Upper lobe of left lung (tissue), 6 donors: ENCODE data around the gene TMEM14A. TPM values are rescaled to one million over a fixed set of nuclear protein-coding genes. Genes with fewer than 3 reads are reported as not detected.

Experiments
- ATAC-seq, 2 donors: fragments of 200-7000 bp; cut with Tn5 transposase; one replicate each; pipeline ENCODE4 v1.9.1; 2022; ENCODE audit warnings: mild to moderate bottlenecking in 2 of 2, moderate library complexity in 2 of 2; ENCODE audit not compliant: low FRiP score in 2 of 2
- DNase-seq, 2 donors: peaks; one replicate each; pipeline ENCODE4 v3.0.0-alpha.2; 2019 to 2020
- H3K27ac ChIP-seq, 4 donors: fragments of 200-600 bp; sonication (generic); one replicate each; pipeline ENCODE4 v1.5.1; 2016 to 2019
- H3K27me3 ChIP-seq, 4 donors: fragments of 200-600 bp; sonication (generic); one replicate each; pipeline ENCODE4 v1.5.1; 2017 to 2019
- H3K36me3 ChIP-seq, 4 donors: fragments of 200-600 bp; sonication (generic); one replicate each; pipeline ENCODE4 v1.5.1; 2016 to 2019
- H3K4me1 ChIP-seq, 4 donors: fragments of 200-600 bp; sonication (generic); one replicate each; pipeline ENCODE4 v1.5.1; 2018 to 2019
- H3K4me3 ChIP-seq, 4 donors: fragments of 200-600 bp; sonication (generic); one replicate each; pipeline ENCODE4 v1.5.1; 2017 to 2019; ENCODE audit warnings: mild to moderate bottlenecking in 2 of 4, moderate library complexity in 1 of 4
- H3K9me3 ChIP-seq, 4 donors: fragments of 200-600 bp; sonication (generic); one replicate each; pipeline ENCODE4 v1.5.1; 2018 to 2019
- EP300 ChIP-seq, 4 donors: sonication (generic); formaldehyde crosslinking; IDR thresholded peaks; one replicate each; pipeline ENCODE4 v1.5.1; 2017; ENCODE audit warnings: antibody characterized with exemption in 4 of 4, control low read depth in 2 of 4
- POLR2A ChIP-seq, 4 donors: fragments of 450-650 bp; IDR thresholded peaks; one replicate each; pipeline ENCODE4 v1.5.1; 2016 to 2017; ENCODE audit warnings: antibody characterized with exemption in 4 of 4, mild to moderate bottlenecking in 2 of 4
- POLR2AphosphoS5 ChIP-seq, 2 donors: sonication (generic); formaldehyde crosslinking; IDR thresholded peaks; one replicate each; pipeline ENCODE4 v1.5.1; 2017; ENCODE audit warnings: antibody characterized with exemption in 2 of 2
- WGBS, 2 donors: methylation state at CpG; one replicate each; pipeline ENCODE4 v1.1.5; 2017 to 2018; 5-methylcytosine and 5-hydroxymethylcytosine counted together
- total RNA-seq, 6 donors: library from RNA; depleted of rRNA in 4 of 6; stranded (reverse); fragments of >200 nt in 4 of 6; gene quantifications; one replicate each; pipeline versions ENCODE4 v1.1.0 to v1.2.1, GENCODE V29; 2016 to 2021
- TF ChIP-seq, protein P1 (sequence below), 6 experiments: fragments of 450-650 bp in 4 of 6; fragments of 200-600 bp in 2 of 6; sonication (generic) in 2 of 6; IDR thresholded peaks; one replicate each; pipeline ENCODE4 v1.5.1; 2016 to 2019; ENCODE audit warnings: antibody characterized with exemption in 6 of 6
- donor health status: DM: no; HTN: no; CAD: no; lungs with moderate emphysema.
- donor health status: DM: no; HTN: yes; CAD: no; lungs with severe emphysema.

TMEM14A gene
- total RNA-seq, 6 donors from 2014 or later = 8.7 to 25.3 (median 14.3) TPM; not detected in 1

DNA sequence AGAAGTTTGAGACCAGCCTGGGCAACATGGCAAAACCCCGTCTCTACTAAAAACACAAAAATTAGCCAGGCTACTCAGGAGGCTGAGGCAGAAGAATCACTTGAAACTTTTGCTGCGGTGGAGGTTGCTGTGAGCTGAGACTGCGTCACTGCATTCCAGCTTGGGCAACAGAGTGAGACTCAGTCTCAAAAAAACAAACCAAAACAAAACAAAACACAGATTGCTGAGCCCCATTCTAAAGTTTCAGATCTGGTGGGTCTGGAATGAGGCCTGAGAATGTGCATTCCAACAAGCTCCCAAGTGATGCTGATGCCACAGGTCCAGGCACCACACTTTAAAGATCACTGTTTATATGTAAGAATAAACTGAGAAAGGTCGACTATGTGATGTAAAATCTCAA, 24.9 kb upstream of the TMEM14A start:
- H3K9me3 ChIP-seq = no peaks in the 10 kb centered on the region
- no peak for TF ChIP-seq POLR2A (IDR thresholded peaks at IDR 0.05)
- no peak for TF ChIP-seq POLR2AphosphoS5 (IDR thresholded peaks at IDR 0.05)
- TF ChIP-seq, protein P1, sequence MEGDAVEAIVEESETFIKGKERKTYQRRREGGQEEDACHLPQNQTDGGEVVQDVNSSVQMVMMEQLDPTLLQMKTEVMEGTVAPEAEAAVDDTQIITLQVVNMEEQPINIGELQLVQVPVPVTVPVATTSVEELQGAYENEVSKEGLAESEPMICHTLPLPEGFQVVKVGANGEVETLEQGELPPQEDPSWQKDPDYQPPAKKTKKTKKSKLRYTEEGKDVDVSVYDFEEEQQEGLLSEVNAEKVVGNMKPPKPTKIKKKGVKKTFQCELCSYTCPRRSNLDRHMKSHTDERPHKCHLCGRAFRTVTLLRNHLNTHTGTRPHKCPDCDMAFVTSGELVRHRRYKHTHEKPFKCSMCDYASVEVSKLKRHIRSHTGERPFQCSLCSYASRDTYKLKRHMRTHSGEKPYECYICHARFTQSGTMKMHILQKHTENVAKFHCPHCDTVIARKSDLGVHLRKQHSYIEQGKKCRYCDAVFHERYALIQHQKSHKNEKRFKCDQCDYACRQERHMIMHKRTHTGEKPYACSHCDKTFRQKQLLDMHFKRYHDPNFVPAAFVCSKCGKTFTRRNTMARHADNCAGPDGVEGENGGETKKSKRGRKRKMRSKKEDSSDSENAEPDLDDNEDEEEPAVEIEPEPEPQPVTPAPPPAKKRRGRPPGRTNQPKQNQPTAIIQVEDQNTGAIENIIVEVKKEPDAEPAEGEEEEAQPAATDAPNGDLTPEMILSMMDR (IDR thresholded peaks at IDR 0.05) = no peak
- no peak for TF ChIP-seq EP300 (IDR thresholded peaks at IDR 0.05)
- H3K27ac ChIP-seq = no peak overlapping the region
- ATAC-seq = no peak
- H3K4me3 ChIP-seq = no peak overlapping the region
- H3K36me3 ChIP-seq = no peaks in the 10 kb centered on the region
- no peak for DNase-seq
- no peaks in the 10 kb centered on the region for H3K27me3 ChIP-seq
- peaks cover 5 to 14% (median 9%) of the 10 kb centered on the region in 4 donors for H3K4me1 ChIP-seq
- WGBS, 2 donors = 88 to 90% methylated on average over 4 of the region's 4 CpGs

DNA sequence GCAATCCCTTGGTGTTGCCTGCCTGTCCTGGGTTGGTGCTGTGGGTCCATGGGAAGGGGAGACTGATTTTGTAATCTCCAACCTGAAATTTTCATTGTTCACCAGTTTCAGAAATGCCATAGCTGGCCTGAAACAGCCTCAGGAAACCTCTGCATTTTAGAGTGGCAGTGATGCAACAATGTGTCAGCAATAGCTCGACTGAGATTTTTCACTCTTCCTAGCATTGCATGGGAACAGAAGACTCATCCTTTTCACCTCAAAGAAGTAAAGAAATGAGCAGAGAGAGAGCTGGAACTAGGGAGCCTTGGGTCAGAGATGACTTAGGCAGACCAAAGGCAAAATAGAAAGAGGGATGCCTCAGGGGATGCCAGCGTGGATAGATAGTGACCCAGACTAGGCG, 23.7 kb upstream of the TMEM14A start:
- DNase-seq (no peak), ATAC-seq (no peak)
- WGBS, 2 donors = 77 to 85% methylated on average over 3 of the region's 3 CpGs
- no peak for TF ChIP-seq POLR2A (IDR thresholded peaks at IDR 0.05)
- no peak for TF ChIP-seq EP300 (IDR thresholded peaks at IDR 0.05)
- TF ChIP-seq, protein P1 (IDR thresholded peaks at IDR 0.05) = no peak
- no peak for TF ChIP-seq POLR2AphosphoS5 (IDR thresholded peaks at IDR 0.05)
- H3K27me3 ChIP-seq = no peaks in the 10 kb centered on the region
- H3K36me3 ChIP-seq = no peaks in the 10 kb centered on the region
- H3K4me1 ChIP-seq = peaks cover 2 to 11% (median 6%) of the 10 kb centered on the region in 4 donors
- H3K4me3 ChIP-seq = no peak overlapping the region
- no peaks in the 10 kb centered on the region for H3K9me3 ChIP-seq
- no peak overlapping the region for H3K27ac ChIP-seq

DNA sequence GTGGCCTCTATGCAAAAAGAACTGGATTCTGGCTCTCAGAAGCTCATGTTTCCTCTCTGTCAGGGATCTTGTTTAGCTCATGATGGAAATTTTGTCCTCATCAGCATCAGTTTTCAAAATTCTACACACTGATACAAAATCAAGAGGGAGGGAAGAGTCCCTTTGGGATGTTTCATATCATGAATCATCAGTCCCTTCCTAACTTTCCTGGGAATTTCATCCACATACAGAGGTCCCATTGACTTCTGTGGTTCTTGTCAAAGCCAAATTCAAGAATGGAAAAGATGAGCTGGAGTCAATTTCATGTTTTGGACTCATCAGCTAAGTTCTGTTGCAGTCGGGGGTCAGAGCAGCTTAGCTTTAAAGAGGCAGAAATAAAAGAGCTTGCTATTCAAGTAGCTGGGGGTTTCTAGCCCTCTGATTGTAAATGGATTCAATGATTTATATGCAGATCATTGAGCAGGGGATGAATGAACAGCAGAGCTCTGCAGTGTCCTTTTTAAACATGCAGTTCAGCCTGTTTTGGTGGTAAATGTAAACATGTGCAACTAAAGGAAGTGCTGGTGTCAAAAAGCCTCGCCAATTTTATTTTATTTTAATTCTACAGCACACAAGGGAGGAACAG, 21.3 kb upstream of the TMEM14A start:
- no peaks in the 10 kb centered on the region for H3K9me3 ChIP-seq
- no peaks in the 10 kb centered on the region for H3K27me3 ChIP-seq
- peaks cover 0 to 10% (median 4%) of the 10 kb centered on the region in 4 donors for H3K4me1 ChIP-seq
- TF ChIP-seq POLR2A (IDR thresholded peaks at IDR 0.05) = no peak
- TF ChIP-seq, protein P1 (IDR thresholded peaks at IDR 0.05) = no peak
- TF ChIP-seq EP300 (IDR thresholded peaks at IDR 0.05) = no peak
- no peak for TF ChIP-seq POLR2AphosphoS5 (IDR thresholded peaks at IDR 0.05)
- no peak for ATAC-seq
- DNase-seq = no peak
- no peaks in the 10 kb centered on the region for H3K36me3 ChIP-seq
- WGBS, 2 donors = 49 to 52% methylated on average over 2 of the region's 2 CpGs
- no peak overlapping the region for H3K27ac ChIP-seq
- no peak overlapping the region for H3K4me3 ChIP-seq

- TF ChIP-seq, protein P1 (IDR thresholded peaks at IDR 0.05) = no peak
- TF ChIP-seq EP300 (IDR thresholded peaks at IDR 0.05) = no peak
- TF ChIP-seq POLR2A (IDR thresholded peaks at IDR 0.05) = no peak
- no peak for TF ChIP-seq POLR2AphosphoS5 (IDR thresholded peaks at IDR 0.05)
- WGBS, 2 donors = 69 to 80% methylated on average over 3 of the region's 3 CpGs
- no peaks in the 10 kb centered on the region for H3K36me3 ChIP-seq
- no peak overlapping the region for H3K27ac ChIP-seq
- H3K9me3 ChIP-seq = no peaks in the 10 kb centered on the region
- DNase-seq (no peak), ATAC-seq (no peak)
- peaks cover 0 to 10% (median 4%) of the 10 kb centered on the region in 4 donors for H3K4me1 ChIP-seq
- H3K4me3 ChIP-seq = no peak overlapping the region
- no peaks in the 10 kb centered on the region for H3K27me3 ChIP-seq
These were observed 20.0 kb upstream of the TMEM14A start for GRCh38 chr6:52650941-52651340.

GRCh38 chr6:52653151-52653550, 17.8 kb upstream of the TMEM14A start:
- Histone ChIP-seq H3K9me3 (no peaks in the 10 kb centered on the region), H3K4me1 (peaks cover 0 to 10% (median 4%) of the 10 kb centered on the region in 4 donors)
- TF ChIP-seq, protein P1 (IDR thresholded peaks at IDR 0.05) = no peak
- TF ChIP-seq POLR2AphosphoS5 (IDR thresholded peaks at IDR 0.05) (no peak), EP300 (IDR thresholded peaks at IDR 0.05) (no peak), POLR2A (IDR thresholded peaks at IDR 0.05) (no peak)

More at GRCh38 chr6:52653151-52653550, 17.8 kb upstream of the TMEM14A start:
- H3K27me3 ChIP-seq = no peaks in the 10 kb centered on the region
- no peak overlapping the region for H3K4me3 ChIP-seq
- ATAC-seq (no peak), DNase-seq (no peak)
- no peak overlapping the region for H3K27ac ChIP-seq
- H3K36me3 ChIP-seq = no peaks in the 10 kb centered on the region
